K562 (cell line): Measurements from ENCODE around the gene SPATA31C2. TPM values are rescaled to one million over a fixed set of nuclear protein-coding genes. Genes with fewer than 3 reads are reported as not detected.
A peak's percentile ranks its signal among the peaks of the same experiment; 100 is the strongest.

ENCODE experiments used
- ATF1 ChIP-seq, 2 experiments: fragments of 450-650 bp in 1 of 2; IDR thresholded peaks; 2 replicates each; pipeline ENCODE4 v1.6.1; 2016; ENCODE audit warnings: missing compliant biosample characterization in 1 of 2, missing genetic modification characterization in 1 of 2
- ATF3 ChIP-seq, 2 experiments: fragments of 450-650 bp in 1 of 2; sonication (generic) in 1 of 2; formaldehyde crosslinking in 1 of 2; IDR thresholded peaks in 1 of 2; conservative IDR thresholded peaks in 1 of 2; 2 replicates each; pipeline versions ENCODE4 v1.6.1 to v1.8.1; 2016 to 2023; ENCODE audit warnings: mild to moderate bottlenecking in 2 of 2, moderate library complexity in 2 of 2, inconsistent platforms in 1 of 2, missing genetic modification reagents in 1 of 2
- BRF1 ChIP-seq: IDR thresholded peaks from 3 replicates; pipeline ENCODE4 v1.6.1; 2011; ENCODE audit warnings: borderline replicate concordance, mild to moderate bottlenecking; ENCODE audit not compliant: insufficient read length; ENCODE audit errors: extremely low read depth
- CBFA2T2 ChIP-seq: fragments of 450-650 bp; conservative IDR thresholded peaks from 2 replicates; pipeline ENCODE4 v1.6.1; 2017; ENCODE audit warnings: mild to moderate bottlenecking
- CEBPB ChIP-seq: fragments of 450-650 bp; IDR thresholded peaks from 2 replicates; pipeline ENCODE4 v1.6.1; 2016; ENCODE audit warnings: missing genetic modification characterization, missing compliant biosample characterization
- CEBPG ChIP-seq, 3 experiments: fragments of 200-800 bp in 1 of 3; sonication (Bioruptor generic) in 1 of 3; sonication (generic) in 1 of 3; formaldehyde crosslinking in 1 of 3; IDR thresholded peaks in 2 of 3; conservative IDR thresholded peaks in 1 of 3; 2 replicates each; pipeline versions ENCODE4 v1.6.1 to v1.8.0; 2016 to 2022; ENCODE audit warnings: missing compliant biosample characterization in 2 of 3, missing genetic modification characterization in 2 of 3, mild to moderate bottlenecking in 1 of 3, missing genetic modification reagents in 1 of 3
- CREM ChIP-seq: IDR thresholded peaks from 2 replicates; pipeline ENCODE4 v1.6.1; 2014; ENCODE audit warnings: antibody characterized with exemption, low read depth
- CTBP1 ChIP-seq: fragments of 450-650 bp; IDR thresholded peaks from 2 replicates; pipeline ENCODE4 v1.6.1; 2016; ENCODE audit warnings: borderline replicate concordance
- DPF2 ChIP-seq: fragments of 450-650 bp; IDR thresholded peaks from 2 replicates; pipeline ENCODE4 v1.6.1; 2016
- EP300 ChIP-seq: IDR thresholded peaks from 2 replicates; pipeline ENCODE4 v1.6.1; 2012; ENCODE audit warnings: low read length, improper control_type of control experiment
- ERF ChIP-seq: fragments of 450-650 bp; formaldehyde crosslinking; IDR thresholded peaks from 2 replicates; pipeline ENCODE4 v1.4.0; 2020; ENCODE audit warnings: mild to moderate bottlenecking, mixed read lengths
- GABPB2 ChIP-seq: fragments of 250-450 bp; sonication (Bioruptor Pico); conservative IDR thresholded peaks from 2 replicates; pipeline ENCODE4 v1.5.1; 2021; ENCODE audit warnings: mild to moderate bottlenecking
- HDAC1 ChIP-seq, 2 experiments: fragments of 450-650 bp; IDR thresholded peaks; 2 replicates each; pipeline ENCODE4 v1.6.1; 2016 to 2017; ENCODE audit warnings: inconsistent platforms in 1 of 2, mild to moderate bottlenecking in 1 of 2, moderate library complexity in 1 of 2
- MCM2 ChIP-seq: fragments of 450-650 bp; IDR thresholded peaks from 2 replicates; pipeline ENCODE4 v1.6.1; 2017; ENCODE audit warnings: low read depth, mild to moderate bottlenecking
- MTA2 ChIP-seq: fragments of 450-650 bp; IDR thresholded peaks from 2 replicates; pipeline ENCODE4 v1.6.1; 2016; ENCODE audit warnings: low read depth
- NONO ChIP-seq, 2 experiments: fragments of 200-400 bp in 1 of 2; fragments of 450-650 bp in 1 of 2; formaldehyde crosslinking in 1 of 2; IDR thresholded peaks; 2 replicates each; pipeline ENCODE4 v1.6.1; 2017; ENCODE audit warnings: low read depth in 2 of 2, mild to moderate bottlenecking in 2 of 2, moderate library complexity in 2 of 2, low read length in 1 of 2
- POLR2A ChIP-seq: fragments of 450-650 bp; conservative IDR thresholded peaks from 2 replicates; pipeline ENCODE4 v1.6.1; 2016
- PRPF4 ChIP-seq: fragments of 200-400 bp; formaldehyde crosslinking; IDR thresholded peaks from one replicate; pipeline ENCODE4 v1.6.1; 2017; ENCODE audit warnings: low read length, low read depth, mild to moderate bottlenecking; ENCODE audit not compliant: insufficient read depth, poor library complexity, severe bottlenecking
- PTRF ChIP-seq: fragments of 450-650 bp; IDR thresholded peaks from 2 replicates; pipeline ENCODE4 v1.6.1; 2016; ENCODE audit warnings: mild to moderate bottlenecking, missing genetic modification characterization, missing compliant biosample characterization
- RHOXF2B ChIP-seq: fragments of 250-450 bp; sonication (Bioruptor Pico); conservative IDR thresholded peaks from 2 replicates; pipeline ENCODE4 v1.5.1; 2021
- STAT5A ChIP-seq: IDR thresholded peaks from 2 replicates; pipeline ENCODE4 v1.6.1; 2012; ENCODE audit warnings: low read length, inconsistent platforms, borderline replicate concordance
- TCF3 ChIP-seq: sonication (generic); formaldehyde crosslinking; IDR thresholded peaks from 2 replicates; pipeline ENCODE4 v1.4.0; 2020; ENCODE audit warnings: mild to moderate bottlenecking, missing genetic modification reagents
- ZKSCAN1 ChIP-seq: fragments of 150-350 bp; IDR thresholded peaks from 2 replicates; pipeline ENCODE4 v1.6.1; 2016; ENCODE audit warnings: low read depth, low read length
- ZNF239 ChIP-seq: fragments of 250-450 bp; sonication (Bioruptor Pico); IDR thresholded peaks from 2 replicates; pipeline ENCODE4 v1.4.0; 2020; ENCODE audit warnings: mild to moderate bottlenecking
- ZNF3 ChIP-seq: fragments of 250-450 bp; sonication (Bioruptor Pico); IDR thresholded peaks from 2 replicates; pipeline ENCODE4 v1.5.0; 2021; ENCODE audit warnings: mild to moderate bottlenecking, moderate library complexity
- ZSCAN29 ChIP-seq: fragments of 450-650 bp; IDR thresholded peaks from 2 replicates; pipeline ENCODE4 v1.6.1; 2017
- polyA plus RNA-seq, 8 experiments: library from polyadenylated mRNA; depleted of rRNA in 4 of 8; stranded (reverse) in 5 of 8; unstranded in 3 of 8; fragments of >200 nt; fragmentation: Nextera tagmentation in 2 of 8; fragmentation: Illumina TruSeq in 1 of 8; extraction: Ambion mirVana in 2 of 8; extraction: Trizol in 1 of 8; gene quantifications; 2 replicates each; pipeline versions ENCODE4 v1.2.1 to v1.2.3, GENCODE V29; 2011 to 2014; ENCODE audit warnings: inconsistent platforms in 1 of 8, missing spikeins in 1 of 8
- total RNA-seq, 7 experiments: library from RNA; depleted of rRNA in 6 of 7; stranded (reverse); fragments of >200 nt in 6 of 7; fragmentation: Illumina TruSeq in 2 of 7; extraction: Trizol in 2 of 7; gene quantifications; 2 replicates each; pipeline versions ENCODE4 v1.2.1 to v1.2.3, GENCODE V29; 2011 to 2021; ENCODE audit warnings: low replicate concordance in 1 of 7
- TF ChIP-seq, protein P1 (sequence below): fragments of 250-450 bp; sonication (Bioruptor Pico); IDR thresholded peaks from 2 replicates; pipeline ENCODE4 v1.5.1; 2021; ENCODE audit warnings: mild to moderate bottlenecking
- TF ChIP-seq, protein P2 (sequence below): fragments of 250-450 bp; sonication (Bioruptor Pico); IDR thresholded peaks from 2 replicates; pipeline ENCODE4 v1.8.0; 2022; ENCODE audit warnings: inconsistent platforms

Gene SPATA31C2
- total and polyA plus RNA-seq, 9 of the 15 experiments (the other 6 are each of a cell fraction or from before 2014, with no cell fraction given) = 0.04 to 0.27 (median 0.16) TPM

DNA sequence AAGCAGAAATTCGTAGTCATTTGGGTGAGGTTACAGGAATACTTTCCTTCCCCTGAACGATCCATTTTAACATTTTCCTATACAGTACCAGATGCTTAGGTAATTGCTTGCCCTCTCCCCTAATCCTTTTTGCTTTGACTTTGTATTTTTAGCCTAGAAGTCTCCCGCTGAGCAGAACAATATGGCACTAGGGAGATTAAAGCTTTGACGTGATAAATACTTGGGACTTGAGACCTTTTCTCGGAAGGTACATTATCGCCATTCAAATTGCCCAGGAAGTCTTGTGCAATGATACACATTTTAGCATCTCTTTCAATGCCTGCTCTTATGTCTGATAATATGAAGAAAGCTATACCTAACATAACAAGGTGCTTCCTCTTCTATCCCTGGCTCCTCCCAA lies 22.9 kb upstream of the SPATA31C2 start (continued):
- TF ChIP-seq BRF1 (no peak), CEBPG (CRISPR knock-in tag; IDR thresholded peaks at IDR 0.05) (no peak), CEBPG (tag; conservative IDR thresholded peaks at IDR 0.05 in 1 of 2, IDR thresholded peaks at IDR 0.05 in 1 of 2) (peak in 1 of 2 experiments; percentile 33; a peak in 1 of 4 replicates), NONO (IDR thresholded peaks at IDR 0.05; ENCODE audit: low read depth in 2 of 2, low read length in 1 of 2) (no peak), CREM (peak; percentile 27; the same call in 1 of the 2 replicates), ZNF239 (CRISPR knock-in tag) (no peak), MTA2 (peak; percentile 54), PRPF4 (no peak), HDAC1 (IDR thresholded peaks at IDR 0.05) (0 out of 4 replicates have a peak, but pooled peaks of 1 of the 2 experiments have one; percentile 25), POLR2A (no peak), RHOXF2B (CRISPR knock-in tag) (no peak), GABPB2 (no peak), EP300 (peak; percentile 34; the same call in 1 of the 2 replicates), ERF (no peak), TCF3 (CRISPR knock-in tag) (peak; percentile 63), CTBP1 (no peak), ZSCAN29 (no peak), MCM2 (no peak), ZNF3 (CRISPR knock-in tag) (no peak), ATF3 (IDR thresholded peaks at IDR 0.05) (peak; percentile 18; the same call in 1 of the 2 replicates), ATF3 (CRISPR knock-in tag; conservative IDR thresholded peaks at IDR 0.05) (no peak), CBFA2T2 (peak; percentile 76), PTRF (no peak), ZKSCAN1 (no peak), CEBPB (peak; percentile 95), STAT5A (peak; percentile 95), DPF2 (peak; percentile 74), ATF1 (CRISPR knock-in tag; IDR thresholded peaks at IDR 0.05) (no peak), ATF1 (tag; IDR thresholded peaks at IDR 0.05) (peak; percentile 47)
- TF ChIP-seq, protein P1, sequence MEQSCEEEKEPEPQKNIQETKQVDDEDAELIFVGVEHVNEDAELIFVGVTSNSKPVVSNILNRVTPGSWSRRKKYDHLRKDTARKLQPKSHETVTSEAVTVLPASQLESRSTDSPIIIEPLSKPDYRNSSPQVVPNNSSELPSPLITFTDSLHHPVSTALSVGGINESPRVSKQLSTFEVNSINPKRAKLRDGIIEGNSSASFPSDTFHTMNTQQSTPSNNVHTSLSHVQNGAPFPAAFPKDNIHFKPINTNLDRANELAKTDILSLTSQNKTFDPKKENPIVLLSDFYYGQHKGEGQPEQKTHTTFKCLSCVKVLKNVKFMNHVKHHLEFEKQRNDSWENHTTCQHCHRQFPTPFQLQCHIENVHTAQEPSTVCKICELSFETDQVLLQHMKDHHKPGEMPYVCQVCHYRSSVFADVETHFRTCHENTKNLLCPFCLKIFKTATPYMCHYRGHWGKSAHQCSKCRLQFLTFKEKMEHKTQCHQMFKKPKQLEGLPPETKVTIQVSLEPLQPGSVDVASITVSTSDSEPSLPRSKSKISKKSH (CRISPR knock-in tag) = no peak
- TF ChIP-seq, protein P2, sequence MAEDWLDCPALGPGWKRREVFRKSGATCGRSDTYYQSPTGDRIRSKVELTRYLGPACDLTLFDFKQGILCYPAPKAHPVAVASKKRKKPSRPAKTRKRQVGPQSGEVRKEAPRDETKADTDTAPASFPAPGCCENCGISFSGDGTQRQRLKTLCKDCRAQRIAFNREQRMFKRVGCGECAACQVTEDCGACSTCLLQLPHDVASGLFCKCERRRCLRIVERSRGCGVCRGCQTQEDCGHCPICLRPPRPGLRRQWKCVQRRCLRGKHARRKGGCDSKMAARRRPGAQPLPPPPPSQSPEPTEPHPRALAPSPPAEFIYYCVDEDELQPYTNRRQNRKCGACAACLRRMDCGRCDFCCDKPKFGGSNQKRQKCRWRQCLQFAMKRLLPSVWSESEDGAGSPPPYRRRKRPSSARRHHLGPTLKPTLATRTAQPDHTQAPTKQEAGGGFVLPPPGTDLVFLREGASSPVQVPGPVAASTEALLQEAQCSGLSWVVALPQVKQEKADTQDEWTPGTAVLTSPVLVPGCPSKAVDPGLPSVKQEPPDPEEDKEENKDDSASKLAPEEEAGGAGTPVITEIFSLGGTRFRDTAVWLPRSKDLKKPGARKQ (CRISPR knock-in tag) = no peak
